GM12878 (cell line): ENCODE data around the gene ADGRD1. TPM values are rescaled to one million over a fixed set of nuclear protein-coding genes. Genes with fewer than 3 reads are reported as not detected.

Source experiments
- ATAC-seq: fragments of 200-7000 bp; cut with Tn5 transposase; 3 replicates; pipeline ENCODE4 v1.9.1; 2020; ENCODE audit warnings: mild to moderate bottlenecking, moderate library complexity
- BruUV-seq: library from RNA; stranded (reverse); fragments of 400-500 nt; replicated peaks from 2 replicates; lab custom pipeline; 2021; lab: Mats Ljungman, UMichigan
- CTCF ChIA-PET: fragments of 300-600 bp; sonication (Branson Sonifier 250); formaldehyde crosslinking; extraction: SDS; loops from one replicate; lab custom pipeline; 2021; ENCODE audit warnings: inconsistent platforms; lab: Yijun Ruan, JAX
- POLR2A ChIA-PET: fragments of 350-600 bp; formaldehyde crosslinking; extraction: SDS; loops from one replicate; lab custom pipeline; 2021; ENCODE audit warnings: inconsistent platforms; lab: Charles Lee
- RAD21 ChIA-PET: fragments of 300-600 bp; sonication (Branson Sonifier 250); formaldehyde crosslinking; loops from one replicate; lab custom pipeline; 2023; ENCODE audit warnings: antibody characterized with exemption; ENCODE audit not compliant: unreplicated experiment; lab: Charles Lee
- SMC1A ChIA-PET: fragments of 300-600 bp; sonication (Branson Sonifier 250); formaldehyde crosslinking; loops from one replicate; lab custom pipeline; 2023; ENCODE audit not compliant: unreplicated experiment, uncharacterized antibody; lab: Charles Lee
- DNase-seq: peaks from one replicate; pipeline ENCODE4 v3.0.0-alpha.2; 2011; ENCODE audit warnings: low read depth, low spot score
- FAIRE-seq: peaks from 3 replicates; lab custom pipeline; 2011; peaks lifted over from hg19 to GRCh38; lab: Jason Lieb, UNC
- H2AFZ ChIP-seq: 2 replicates; pipeline ENCODE4 v1.6.0; 2011; ENCODE audit warnings: low read depth, low read length, control low read depth; ENCODE audit not compliant: control insufficient read depth
- H3K27ac ChIP-seq: 2 replicates; pipeline ENCODE4 v1.5.1; 2011; ENCODE audit warnings: control low read depth; ENCODE audit not compliant: control insufficient read depth, insufficient read depth
- H3K27me3 ChIP-seq, 2 experiments: replicated peaks in 1 of 2; 2 replicates each; pipeline versions ENCODE4 v1.6.0 to v1.6.1; 2011; ENCODE audit warnings: low read length in 1 of 2; ENCODE audit not compliant: control insufficient read depth in 2 of 2, insufficient read depth in 2 of 2
- H3K36me3 ChIP-seq, 2 experiments: 2 replicates each; pipeline ENCODE4 v1.5.1; 2011; ENCODE audit warnings: low read length in 1 of 2; ENCODE audit not compliant: control insufficient read depth in 2 of 2, insufficient read depth in 2 of 2
- H3K4me1 ChIP-seq: 2 replicates; pipeline ENCODE4 v1.6.1; 2011; ENCODE audit warnings: mild to moderate bottlenecking, low read length, moderate library complexity, mixed read lengths; ENCODE audit not compliant: control insufficient read depth, insufficient read depth
- H3K4me2 ChIP-seq: 2 replicates; pipeline ENCODE4 v1.6.0; 2011; ENCODE audit warnings: control low read depth; ENCODE audit not compliant: control insufficient read depth, insufficient read depth
- H3K4me3 ChIP-seq: fragments of 200-600 bp; sonication (generic); 2 replicates; pipeline ENCODE4 v1.5.1; 2016
- H3K79me2 ChIP-seq: 2 replicates; pipeline ENCODE4 v1.6.0; 2011; ENCODE audit warnings: low read length; ENCODE audit not compliant: control insufficient read depth, insufficient read depth
- H3K9ac ChIP-seq: 2 replicates; pipeline ENCODE4 v1.8.0; 2011; ENCODE audit warnings: low read length, control low read depth, mixed read lengths; ENCODE audit not compliant: control insufficient read depth, insufficient read depth
- H3K9me3 ChIP-seq: replicated peaks from 3 replicates; pipeline ENCODE4 v1.5.1; 2011; ENCODE audit warnings: mild to moderate bottlenecking, low read length; ENCODE audit not compliant: control insufficient read depth, insufficient read depth
- H4K20me1 ChIP-seq: 2 replicates; pipeline ENCODE4 v1.6.0; 2011; ENCODE audit not compliant: control insufficient read depth, insufficient read depth
- BCLAF1 ChIP-seq: fragments of 450-650 bp; IDR thresholded peaks from 2 replicates; pipeline ENCODE4 v1.6.1; 2017; ENCODE audit warnings: antibody characterized with exemption, mild to moderate bottlenecking, moderate library complexity
- BHLHE40 ChIP-seq, 2 experiments: fragments of 450-650 bp in 1 of 2; IDR thresholded peaks; 2 replicates each; pipeline ENCODE4 v1.6.1; 2011 to 2017; ENCODE audit warnings: low read depth in 2 of 2, borderline replicate concordance in 1 of 2, improper control_type of control experiment in 1 of 2, low read length in 1 of 2, mild to moderate bottlenecking in 1 of 2
- BRCA1 ChIP-seq: IDR thresholded peaks from 2 replicates; pipeline ENCODE4 v1.6.1; 2011; ENCODE audit warnings: low read depth, low read length, improper control_type of control experiment
- CBX3 ChIP-seq: fragments of 200-600 bp; sonication (generic); IDR thresholded peaks from 2 replicates; pipeline ENCODE4 v1.6.1; 2016; ENCODE audit warnings: low read depth, borderline replicate concordance
- EP300 ChIP-seq, 2 experiments: fragments of 150-350 bp in 1 of 2; IDR thresholded peaks; 2 replicates each; pipeline ENCODE4 v1.6.1; 2011 to 2012; ENCODE audit warnings: low read depth in 2 of 2, low read length in 2 of 2, borderline replicate concordance in 1 of 2, improper control_type of control experiment in 1 of 2, inconsistent platforms in 1 of 2; ENCODE audit not compliant: control insufficient read depth in 1 of 2
- IKZF2 ChIP-seq, 2 experiments: fragments of 450-650 bp; IDR thresholded peaks; 2 replicates each; pipeline ENCODE4 v1.6.1; 2017; ENCODE audit warnings: mild to moderate bottlenecking in 2 of 2, moderate library complexity in 2 of 2
- IRF3 ChIP-seq: fragments of 450-650 bp; IDR thresholded peaks from 2 replicates; pipeline ENCODE4 v1.6.1; 2014; ENCODE audit warnings: mild to moderate bottlenecking
- MAX ChIP-seq: IDR thresholded peaks from 2 replicates; pipeline ENCODE4 v1.6.1; 2012; ENCODE audit warnings: low read depth, low read length, improper control_type of control experiment
- POLR2A ChIP-seq: IDR thresholded peaks from 2 replicates; pipeline ENCODE4 v1.6.1; 2011; ENCODE audit warnings: low read depth, mild to moderate bottlenecking, low read length
- POLR2AphosphoS5 ChIP-seq: IDR thresholded peaks from 2 replicates; pipeline ENCODE4 v1.6.1; 2011; ENCODE audit warnings: mild to moderate bottlenecking, low read length, inconsistent platforms
- SPI1 ChIP-seq: IDR thresholded peaks from 2 replicates; pipeline ENCODE4 v1.6.1; 2011; ENCODE audit warnings: low read depth, mild to moderate bottlenecking, low read length, moderate library complexity, borderline replicate concordance; ENCODE audit not compliant: insufficient read depth
- STAT1 ChIP-seq: fragments of 450-650 bp; conservative IDR thresholded peaks from 2 replicates; pipeline ENCODE4 v1.6.1; 2014; ENCODE audit warnings: antibody characterized with exemption, mild to moderate bottlenecking
- SUPT20H ChIP-seq: IDR thresholded peaks from 2 replicates; pipeline ENCODE4 v1.6.1; 2011; ENCODE audit warnings: low read depth, mild to moderate bottlenecking, low read length, moderate library complexity, borderline replicate concordance; ENCODE audit not compliant: control insufficient read depth
- YBX1 ChIP-seq: fragments of 450-650 bp; IDR thresholded peaks from 2 replicates; pipeline ENCODE4 v1.6.1; 2016; ENCODE audit warnings: antibody characterized with exemption
- WGBS: methylation state at CpG from one replicate; pipeline ENCODE4 v1.1.6; 2016; ENCODE audit warnings: low lambda C conversion rate; ENCODE audit not compliant: insufficient replicate concordance, insufficient coverage; ENCODE audit errors: missing lambda C conversion rate; 5-methylcytosine and 5-hydroxymethylcytosine counted together
- in situ Hi-C: fragments of 300-500 bp; cut with MboI; formaldehyde crosslinking; loops from 9 replicates; pipeline ENCODE4 v1.14.3; 2018; ENCODE audit warnings: mixed read lengths
- intact Hi-C: fragments of 100-400 bp; cut with micrococcal nuclease; formaldehyde crosslinking; loops from one replicate; pipeline ENCODE4 v1.14.2; 2022; ENCODE audit not compliant: unreplicated experiment
- polyA plus RNA-seq, 11 experiments: library from polyadenylated mRNA; depleted of rRNA in 4 of 11; unstranded in 6 of 11; stranded (reverse) in 5 of 11; fragments of >200 nt; fragmentation: Nextera tagmentation in 4 of 11; fragmentation: Illumina TruSeq in 1 of 11; extraction: Ambion mirVana in 4 of 11; extraction: Trizol in 1 of 11; gene quantifications; 1 replicate in 1 of 11; 2 replicates in 10 of 11; pipeline versions ENCODE4 v1.2.1 to v1.2.3, GENCODE V29; 2011 to 2016; ENCODE audit warnings: inconsistent platforms in 2 of 11, missing spikeins in 2 of 11, low read depth in 1 of 11
- total RNA-seq, 4 experiments: library from RNA; depleted of rRNA in 3 of 4; stranded (reverse); fragments of >200 nt in 3 of 4; fragmentation: Illumina TruSeq in 1 of 4; extraction: Trizol in 1 of 4; gene quantifications; 2 replicates each; pipeline versions ENCODE4 v1.2.1 to v1.2.3, GENCODE V29; 2013 to 2021
- TF ChIP-seq, protein P1 (sequence below): IDR thresholded peaks from 2 replicates; pipeline ENCODE4 v1.6.1; 2011; ENCODE audit warnings: low read depth, low read length, improper control_type of control experiment, borderline replicate concordance
- TF ChIP-seq, protein P2 (sequence below): fragments of 150-350 bp; IDR thresholded peaks from 2 replicates; pipeline ENCODE4 v1.6.1; 2016; ENCODE audit warnings: low read depth, low read length

ADGRD1 gene
- total and polyA plus RNA-seq, 10 of the 15 experiments (the other 5 are each of a cell fraction or from before 2014, with no cell fraction given), result 0.15 to 12.7 (median 1.2) TPM

DNA sequence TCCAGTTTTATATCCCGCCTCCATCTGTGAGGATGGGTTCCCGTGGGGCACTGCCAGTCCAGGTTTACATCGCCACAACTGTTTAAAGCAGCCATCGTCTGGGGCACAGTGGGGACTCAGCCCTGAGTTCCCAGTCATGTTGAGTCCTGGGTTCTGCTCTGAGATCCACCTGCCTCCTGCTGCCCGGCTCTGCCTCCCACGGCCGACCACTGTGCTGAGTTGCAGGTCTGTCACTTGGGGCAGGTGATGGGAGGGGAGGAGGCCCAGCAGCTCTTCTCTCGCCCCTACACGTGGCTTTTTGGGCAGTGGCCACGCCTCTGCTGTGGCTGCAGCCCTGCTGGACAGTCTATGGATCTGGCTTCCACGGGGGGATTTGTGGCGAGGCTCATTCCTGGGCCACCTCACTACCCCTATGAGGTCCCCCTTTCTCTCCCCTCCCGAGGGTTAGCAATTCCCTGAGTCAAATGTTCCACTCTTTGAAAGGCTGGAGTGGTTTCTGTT, 143.0 kb downstream of the ADGRD1 start:
- FAIRE-seq (no peak), DNase-seq (no peak), ATAC-seq (no peak)
- H3K27me3 ChIP-seq, result no peaks in the 10 kb centered on the region
- H3K9me3 ChIP-seq, result no peaks in the 10 kb centered on the region; the same call in 2 of the 3 replicates
- ChIA-PET RAD21 (interaction anchor here (1.2 kb wide), 1 partner anchor 226 kb away, joined by 3 read pairs; no protein-coding TSS in a partner anchor), CTCF (interaction anchor here (0.8 kb wide), 1 partner anchor 16 kb away, joined by 3 read pairs; no protein-coding TSS in a partner anchor), POLR2A (no interaction called here), SMC1A (no interaction called here)
- H3K4me1 ChIP-seq, result peaks cover 35% of the 10 kb centered on the region
- 63% methylated on average over 13 of the region's 13 CpGs for WGBS
- H3K4me2 ChIP-seq, result no peak overlapping the region
- H3K27ac ChIP-seq, result no peak overlapping the region
- intact Hi-C loops (no loop called here), in situ Hi-C loops (no loop called here)
- BruUV-seq, result no TSS peak
- H3K4me3 ChIP-seq, result no peak overlapping the region
- H3K9ac ChIP-seq, result no peak overlapping the region
- H4K20me1 ChIP-seq, result no peaks in the 10 kb centered on the region
- H2AFZ ChIP-seq, result no peak overlapping the region
- no peaks in the 10 kb centered on the region for H3K36me3 ChIP-seq
- H3K79me2 ChIP-seq, result no peaks in the 10 kb centered on the region
- TF ChIP-seq EP300 (IDR thresholded peaks at IDR 0.05; ENCODE audit: borderline replicate concordance in 1 of 2, control insufficient read depth in 1 of 2, low read depth in 2 of 2, low read length in 2 of 2) (no peak), MAX (no peak), SUPT20H (no peak), SPI1 (no peak), CBX3 (no peak), YBX1 (no peak), BCLAF1 (no peak), BHLHE40 (IDR thresholded peaks at IDR 0.05; ENCODE audit: borderline replicate concordance in 1 of 2, low read depth in 2 of 2, low read length in 1 of 2) (no peak), POLR2A (no peak), STAT1 (no peak), POLR2AphosphoS5 (no peak), IRF3 (no peak), IKZF2 (IDR thresholded peaks at IDR 0.05) (no peak), BRCA1 (no peak)
- TF ChIP-seq, protein P1, sequence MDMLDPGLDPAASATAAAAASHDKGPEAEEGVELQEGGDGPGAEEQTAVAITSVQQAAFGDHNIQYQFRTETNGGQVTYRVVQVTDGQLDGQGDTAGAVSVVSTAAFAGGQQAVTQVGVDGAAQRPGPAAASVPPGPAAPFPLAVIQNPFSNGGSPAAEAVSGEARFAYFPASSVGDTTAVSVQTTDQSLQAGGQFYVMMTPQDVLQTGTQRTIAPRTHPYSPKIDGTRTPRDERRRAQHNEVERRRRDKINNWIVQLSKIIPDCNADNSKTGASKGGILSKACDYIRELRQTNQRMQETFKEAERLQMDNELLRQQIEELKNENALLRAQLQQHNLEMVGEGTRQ, result no peak
- TF ChIP-seq, protein P2, sequence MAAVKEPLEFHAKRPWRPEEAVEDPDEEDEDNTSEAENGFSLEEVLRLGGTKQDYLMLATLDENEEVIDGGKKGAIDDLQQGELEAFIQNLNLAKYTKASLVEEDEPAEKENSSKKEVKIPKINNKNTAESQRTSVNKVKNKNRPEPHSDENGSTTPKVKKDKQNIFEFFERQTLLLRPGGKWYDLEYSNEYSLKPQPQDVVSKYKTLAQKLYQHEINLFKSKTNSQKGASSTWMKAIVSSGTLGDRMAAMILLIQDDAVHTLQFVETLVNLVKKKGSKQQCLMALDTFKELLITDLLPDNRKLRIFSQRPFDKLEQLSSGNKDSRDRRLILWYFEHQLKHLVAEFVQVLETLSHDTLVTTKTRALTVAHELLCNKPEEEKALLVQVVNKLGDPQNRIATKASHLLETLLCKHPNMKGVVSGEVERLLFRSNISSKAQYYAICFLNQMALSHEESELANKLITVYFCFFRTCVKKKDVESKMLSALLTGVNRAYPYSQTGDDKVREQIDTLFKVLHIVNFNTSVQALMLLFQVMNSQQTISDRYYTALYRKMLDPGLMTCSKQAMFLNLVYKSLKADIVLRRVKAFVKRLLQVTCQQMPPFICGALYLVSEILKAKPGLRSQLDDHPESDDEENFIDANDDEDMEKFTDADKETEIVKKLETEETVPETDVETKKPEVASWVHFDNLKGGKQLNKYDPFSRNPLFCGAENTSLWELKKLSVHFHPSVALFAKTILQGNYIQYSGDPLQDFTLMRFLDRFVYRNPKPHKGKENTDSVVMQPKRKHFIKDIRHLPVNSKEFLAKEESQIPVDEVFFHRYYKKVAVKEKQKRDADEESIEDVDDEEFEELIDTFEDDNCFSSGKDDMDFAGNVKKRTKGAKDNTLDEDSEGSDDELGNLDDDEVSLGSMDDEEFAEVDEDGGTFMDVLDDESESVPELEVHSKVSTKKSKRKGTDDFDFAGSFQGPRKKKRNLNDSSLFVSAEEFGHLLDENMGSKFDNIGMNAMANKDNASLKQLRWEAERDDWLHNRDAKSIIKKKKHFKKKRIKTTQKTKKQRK, result no peak
